ENCODE data around the gene RUNX2.

- TF ChIP-seq TAF1 (IDR thresholded peaks at IDR 0.05; ENCODE audit: borderline replicate concordance, low read depth, low read length) (no peak), POLR2A (IDR thresholded peaks at IDR 0.05; ENCODE audit: low read depth, low read length) (no peak)
Measured at GRCh38 chr6:45488269-45488668, 160.1 kb downstream of the RUNX2 start.
